ENCODE measurements around the gene SPACA7.

SPACA7 gene

GRCh38 chr13:112448621-112449544, 72.7 kb downstream of the SPACA7 start:
- DNase-seq: peak; percentile 5

DNA sequence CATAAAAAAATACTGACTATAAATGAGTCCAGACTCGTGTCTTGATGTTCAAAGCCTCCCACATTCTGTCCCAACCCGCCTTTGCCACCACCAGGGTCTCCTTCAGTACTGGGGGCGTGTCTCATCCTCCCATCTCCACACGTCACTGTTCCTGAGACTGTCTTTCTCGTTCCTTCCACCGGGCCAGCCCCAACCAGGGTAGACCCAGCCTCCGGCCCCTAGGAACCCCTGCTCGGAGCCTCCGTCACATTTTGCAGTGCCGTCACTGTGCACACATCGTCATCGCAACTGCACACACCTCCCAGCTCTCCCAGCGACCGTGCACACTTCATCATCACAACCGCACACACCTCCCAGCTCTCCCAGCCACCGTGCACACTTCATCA, 73.4 kb downstream of the SPACA7 start:
- DNase-seq: no peak

DNA sequence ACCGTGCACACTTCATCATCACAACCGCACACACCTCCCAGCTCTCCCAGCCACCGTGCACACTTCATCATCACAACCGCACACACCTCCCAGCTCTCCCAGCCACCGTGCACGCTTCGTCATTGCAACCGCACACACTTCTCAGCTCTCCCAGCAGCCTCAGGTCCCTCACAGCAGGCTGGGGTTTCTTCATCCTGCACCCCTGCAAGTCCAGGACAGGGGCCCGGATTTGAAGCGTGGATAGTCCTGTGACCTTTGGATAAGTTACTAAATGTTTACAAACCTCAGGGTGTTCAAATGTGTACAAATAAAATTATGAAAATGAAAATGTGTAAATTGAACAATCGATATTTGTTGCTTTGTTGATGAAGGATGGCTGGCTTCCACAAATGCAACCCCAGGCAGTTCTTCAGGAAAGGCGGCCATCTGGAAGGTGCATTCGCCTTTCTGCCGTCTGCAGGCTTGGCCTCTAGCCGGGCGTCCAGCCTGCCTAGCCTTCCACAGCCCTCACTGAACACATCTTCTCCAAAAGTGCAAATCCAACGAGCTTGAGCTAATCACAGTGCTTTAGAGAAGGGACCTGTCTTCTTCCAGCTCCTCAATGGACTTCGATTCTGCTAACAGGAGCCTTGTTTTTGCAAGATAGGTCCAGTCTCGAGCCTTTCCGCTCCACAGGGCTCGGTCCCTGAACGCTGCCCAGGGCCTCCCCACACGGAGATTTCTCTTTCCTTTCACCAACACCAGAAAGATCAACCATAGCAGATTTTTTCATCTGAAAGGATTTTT, 74.2 kb downstream of the SPACA7 start:
- DNase-seq: peak; percentile 10

GRCh38 chr13:112450904-112451240, 74.7 kb downstream of the SPACA7 start:
- no peak for DNase-seq

DNA sequence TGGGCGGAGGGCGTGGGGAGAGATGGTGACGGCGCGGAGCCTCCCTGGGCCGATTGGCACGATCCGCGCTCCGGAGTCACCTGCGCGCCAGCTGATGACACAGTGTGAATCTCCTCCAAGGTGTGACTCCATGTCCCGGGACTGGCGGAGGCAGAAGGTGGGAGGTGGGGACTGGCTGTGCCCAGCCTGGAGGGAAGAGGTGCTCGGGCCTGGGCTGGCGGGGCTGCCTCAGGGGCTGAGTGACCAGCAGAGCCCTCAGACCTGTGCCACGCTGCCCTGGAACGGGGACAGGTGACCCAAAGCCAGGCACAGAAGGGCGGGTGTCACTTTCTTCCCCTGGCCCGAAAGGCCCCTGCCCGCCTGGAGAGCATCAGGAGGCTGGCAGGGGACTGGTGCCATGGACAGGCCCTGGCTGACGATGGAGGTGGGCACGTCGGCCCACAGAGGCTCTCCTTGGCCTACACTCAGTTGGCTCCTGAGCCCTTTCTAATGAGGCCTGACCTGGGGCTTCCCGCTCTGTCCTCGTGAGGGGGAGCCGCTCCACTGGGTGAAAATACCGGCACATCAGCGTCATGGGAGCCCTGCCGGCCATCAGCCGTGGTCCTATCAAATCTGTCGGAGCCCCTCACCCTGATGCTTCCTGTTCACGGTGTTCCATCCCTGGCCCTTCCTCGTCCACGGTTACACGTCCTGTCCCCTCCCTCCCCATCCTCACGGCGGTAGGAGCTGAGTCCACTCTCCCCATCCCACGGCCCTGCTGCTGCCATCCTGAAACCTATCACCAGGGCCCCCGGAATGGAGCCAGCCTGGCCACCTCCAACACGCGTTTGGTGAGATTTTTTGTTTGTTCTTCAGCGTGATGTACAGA, 75.6 kb downstream of the SPACA7 start:
- no peak for DNase-seq

DNA sequence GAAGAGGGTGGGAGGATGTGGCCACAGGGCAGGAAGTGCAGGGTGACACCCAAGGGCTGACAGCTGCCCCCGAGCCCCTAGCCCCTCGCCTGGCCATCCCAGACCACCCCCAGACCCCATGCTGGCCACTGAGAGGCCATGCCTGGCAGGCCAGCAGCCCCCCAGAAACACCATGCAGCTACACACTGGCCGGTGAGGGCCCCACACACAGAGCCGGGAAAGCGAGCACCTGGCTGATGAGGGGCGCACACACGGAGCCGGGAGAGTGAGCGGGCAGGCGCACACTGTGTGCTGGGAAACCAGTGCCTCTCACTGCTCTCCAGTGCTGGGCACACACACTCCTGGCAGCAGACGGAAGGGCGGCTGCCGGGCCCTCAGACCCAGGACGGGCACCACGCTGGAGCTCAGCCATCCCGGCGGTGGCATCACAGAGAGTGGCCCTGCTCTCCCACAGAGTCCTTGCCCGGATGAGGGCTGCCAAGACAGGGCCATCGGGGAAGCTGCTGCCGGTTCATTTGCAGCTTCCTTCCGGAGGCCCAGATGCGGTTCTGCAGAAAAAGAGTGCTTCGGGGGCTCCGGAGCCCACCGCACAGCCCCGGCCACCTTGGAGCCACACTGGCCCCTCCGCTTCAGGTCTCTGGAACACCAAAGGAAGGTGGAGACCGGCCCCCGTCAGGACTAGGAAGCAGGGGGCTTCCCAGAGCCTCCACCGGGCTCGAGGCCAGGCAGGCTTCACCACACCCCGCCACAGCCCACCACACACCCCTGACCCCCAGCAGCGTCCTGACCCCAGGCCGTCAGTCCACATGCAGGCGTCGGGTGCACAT, 76.4 kb downstream of the SPACA7 start:
- no peak for DNase-seq

DNA sequence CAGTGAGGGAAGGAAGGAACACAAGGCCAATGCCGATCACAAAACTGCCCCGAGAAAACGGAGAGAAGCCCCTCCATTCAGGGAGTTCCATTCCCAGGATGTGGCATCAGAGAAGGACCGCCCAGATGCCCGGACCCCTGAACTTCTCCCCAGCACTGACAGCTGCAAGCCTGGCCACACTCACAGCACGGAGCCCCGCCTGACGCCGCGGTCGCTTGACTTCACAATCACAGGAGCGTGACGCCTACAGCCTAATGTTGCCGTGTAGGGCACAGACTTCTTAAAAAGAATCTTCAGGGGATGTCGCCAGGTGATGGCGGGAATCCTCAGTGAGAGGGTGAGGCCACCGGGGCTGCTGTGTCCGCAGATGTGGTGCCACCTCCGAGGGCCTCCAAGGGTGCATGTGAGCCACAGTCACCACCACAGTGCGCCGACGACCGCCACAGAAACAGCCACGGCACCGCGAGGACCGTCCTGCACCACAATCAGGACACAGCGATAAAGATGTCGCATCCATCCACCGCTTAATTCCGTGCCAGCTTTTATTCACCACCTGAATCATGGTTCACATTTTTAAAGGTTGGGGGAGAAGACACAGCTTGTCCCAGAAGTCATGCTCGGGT, 77.2 kb downstream of the SPACA7 start:
- DNase-seq: no peak

DNA sequence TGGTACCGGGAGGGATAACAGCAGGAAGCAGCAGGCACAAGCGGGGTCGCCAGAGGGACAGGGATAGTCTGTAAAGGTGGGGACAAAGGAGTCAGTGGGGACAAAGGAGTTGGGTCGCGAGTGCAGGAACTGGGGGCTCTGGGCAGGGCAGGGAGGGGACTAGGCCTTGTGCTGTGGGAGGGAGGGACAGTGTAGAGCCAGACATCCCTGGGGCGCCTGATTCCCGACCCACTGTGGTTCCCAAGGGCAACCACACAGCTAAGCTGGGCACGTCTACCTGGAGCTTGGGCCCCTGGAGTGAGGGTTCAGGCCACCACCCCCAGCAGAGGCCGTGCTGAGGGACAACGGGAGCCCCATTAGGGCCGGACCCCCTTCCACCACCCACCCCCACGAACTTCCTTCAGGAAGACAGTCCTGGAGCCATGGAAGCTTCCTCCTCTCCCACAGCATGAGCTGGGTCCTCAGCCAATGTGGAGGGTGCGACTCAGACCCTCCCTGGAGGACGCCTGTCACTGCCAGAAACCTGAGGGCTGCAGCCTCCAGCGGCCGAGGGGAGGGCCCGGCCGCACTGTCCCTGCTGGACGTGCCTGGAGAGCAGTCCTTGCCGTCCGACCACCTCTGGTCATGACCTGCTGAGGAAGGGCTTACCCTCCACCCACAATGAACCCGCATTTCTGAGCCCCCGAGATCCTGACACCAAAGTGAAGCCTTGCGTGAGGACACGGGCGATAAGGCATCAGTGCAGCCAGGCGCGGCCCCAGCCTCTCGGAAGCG, 77.9 kb downstream of the SPACA7 start:
- no peak for DNase-seq

DNA sequence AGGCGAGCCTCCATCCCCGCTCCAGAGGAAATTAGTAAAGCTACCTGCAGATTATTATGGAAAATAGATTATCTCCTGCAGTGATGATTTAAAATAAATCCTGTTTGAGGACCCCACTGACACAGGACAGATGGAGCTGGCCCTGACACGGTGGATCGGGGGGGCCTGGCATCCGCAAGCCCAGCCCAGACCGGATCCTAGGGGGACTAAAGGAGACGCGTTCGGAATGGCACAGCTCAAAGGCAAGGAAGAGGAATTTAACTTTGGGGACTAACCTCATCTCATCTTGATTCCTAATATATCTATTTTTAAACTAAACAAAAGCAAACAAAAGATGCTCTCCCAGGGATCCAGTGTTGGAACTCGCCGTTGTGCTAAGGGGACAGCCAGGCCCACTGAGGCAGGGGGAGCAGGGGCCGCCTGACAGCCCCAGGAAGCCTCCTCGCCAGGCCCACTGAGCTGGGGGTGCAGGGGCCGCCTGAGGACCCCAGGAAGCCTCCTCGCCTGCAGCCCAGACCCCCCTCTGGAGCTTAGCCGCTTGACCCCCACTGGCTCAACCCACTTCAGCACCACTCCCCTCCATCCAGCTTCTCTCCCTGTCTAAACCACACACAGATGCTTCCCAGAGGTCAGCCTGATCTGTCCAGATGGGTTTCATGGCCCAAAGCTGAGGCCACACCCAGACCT, 78.6 kb downstream of the SPACA7 start:
- DNase-seq: no peak

GRCh38 chr13:112455476-112456059, 79.4 kb downstream of the SPACA7 start:
- no peak for DNase-seq

DNA sequence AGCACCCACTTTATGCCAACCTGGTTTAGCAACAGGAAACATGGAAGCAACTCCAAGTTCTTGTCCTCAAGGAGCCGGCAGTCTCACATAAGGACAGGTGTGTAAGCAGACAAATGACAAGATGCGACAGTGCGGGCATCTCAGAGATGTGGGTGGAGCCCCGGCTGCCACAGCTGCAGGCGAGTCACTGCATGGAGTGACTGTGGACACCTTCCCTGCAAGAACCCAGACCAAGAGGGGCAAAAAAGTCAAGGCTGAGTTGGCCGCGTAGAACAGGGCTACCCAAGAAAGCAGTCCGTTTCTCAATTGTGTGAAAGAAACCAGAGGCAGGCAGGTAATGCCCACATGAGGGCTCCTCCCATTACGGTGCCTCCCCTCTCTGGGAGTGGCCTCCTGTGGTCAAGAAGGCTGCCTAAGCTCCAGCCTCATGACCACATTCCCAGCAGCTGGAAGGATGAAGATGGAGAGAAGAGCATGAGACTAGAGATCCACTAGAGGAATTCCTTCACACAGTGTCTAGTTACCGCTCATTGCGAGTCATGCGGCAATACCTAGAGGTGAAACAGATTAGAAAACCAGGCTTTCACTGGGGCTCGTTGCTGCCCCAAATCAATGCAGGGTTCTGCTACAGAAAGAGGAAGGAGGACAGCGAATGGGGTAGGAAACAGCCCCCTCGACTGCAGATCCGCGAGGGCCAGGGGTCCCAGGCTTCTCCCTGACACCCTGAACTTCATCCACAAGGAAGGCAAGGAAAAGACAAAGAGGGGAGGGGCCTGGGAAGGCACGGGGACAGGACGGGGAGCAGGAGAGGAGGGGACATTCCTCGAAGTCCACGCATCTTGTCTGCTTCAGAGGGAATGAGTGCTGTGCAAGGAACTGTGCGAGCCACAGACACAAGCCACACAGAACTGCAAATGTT, 80.2 kb downstream of the SPACA7 start:
- DNase-seq: no peak

DNA sequence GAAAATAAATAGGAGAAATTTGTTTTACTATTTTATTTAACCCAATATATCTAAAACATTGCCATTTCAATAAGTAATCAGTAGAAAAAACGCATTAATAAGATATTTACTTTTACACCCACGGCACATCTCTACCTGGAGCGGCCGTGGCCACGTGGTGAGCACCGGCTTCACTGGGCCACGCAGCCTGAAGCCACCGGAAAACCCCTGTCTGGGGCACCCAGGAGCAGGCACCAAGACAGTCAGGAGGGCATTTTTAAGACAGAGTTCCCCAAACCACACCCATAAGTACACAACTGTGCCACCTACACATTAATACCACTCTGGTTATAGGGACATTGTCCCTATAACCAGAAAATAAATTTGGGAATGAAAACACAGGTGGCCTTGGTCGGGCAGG, 80.9 kb downstream of the SPACA7 start:
- DNase-seq: no peak

GRCh38 chr13:112457485-112457884, 81.3 kb downstream of the SPACA7 start:
- no peak for DNase-seq

DNA sequence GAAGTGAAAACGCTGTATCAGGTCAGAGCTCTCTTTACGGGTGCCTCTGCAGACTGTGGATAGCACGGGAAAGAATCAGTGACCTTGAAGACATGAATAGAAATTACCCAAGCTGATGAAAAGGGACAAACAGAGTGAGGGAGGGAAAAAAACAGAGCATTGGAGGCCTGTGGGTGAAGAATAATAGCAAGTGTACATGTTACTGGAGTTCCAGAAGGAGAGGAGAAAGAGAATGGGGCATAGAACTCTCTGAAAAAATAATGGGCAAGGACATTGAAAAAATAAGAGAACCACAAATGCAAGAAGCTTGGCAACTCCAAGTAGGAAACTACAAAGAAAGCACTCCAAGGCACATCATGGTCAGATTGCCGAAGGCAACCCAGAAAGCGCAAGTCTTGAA, 86.3 kb downstream of the SPACA7 start:
- no peak for DNase-seq

- DNase-seq: no peak
Measured at GRCh38 chr13:112464720-112465119, 88.6 kb downstream of the SPACA7 start.

DNA sequence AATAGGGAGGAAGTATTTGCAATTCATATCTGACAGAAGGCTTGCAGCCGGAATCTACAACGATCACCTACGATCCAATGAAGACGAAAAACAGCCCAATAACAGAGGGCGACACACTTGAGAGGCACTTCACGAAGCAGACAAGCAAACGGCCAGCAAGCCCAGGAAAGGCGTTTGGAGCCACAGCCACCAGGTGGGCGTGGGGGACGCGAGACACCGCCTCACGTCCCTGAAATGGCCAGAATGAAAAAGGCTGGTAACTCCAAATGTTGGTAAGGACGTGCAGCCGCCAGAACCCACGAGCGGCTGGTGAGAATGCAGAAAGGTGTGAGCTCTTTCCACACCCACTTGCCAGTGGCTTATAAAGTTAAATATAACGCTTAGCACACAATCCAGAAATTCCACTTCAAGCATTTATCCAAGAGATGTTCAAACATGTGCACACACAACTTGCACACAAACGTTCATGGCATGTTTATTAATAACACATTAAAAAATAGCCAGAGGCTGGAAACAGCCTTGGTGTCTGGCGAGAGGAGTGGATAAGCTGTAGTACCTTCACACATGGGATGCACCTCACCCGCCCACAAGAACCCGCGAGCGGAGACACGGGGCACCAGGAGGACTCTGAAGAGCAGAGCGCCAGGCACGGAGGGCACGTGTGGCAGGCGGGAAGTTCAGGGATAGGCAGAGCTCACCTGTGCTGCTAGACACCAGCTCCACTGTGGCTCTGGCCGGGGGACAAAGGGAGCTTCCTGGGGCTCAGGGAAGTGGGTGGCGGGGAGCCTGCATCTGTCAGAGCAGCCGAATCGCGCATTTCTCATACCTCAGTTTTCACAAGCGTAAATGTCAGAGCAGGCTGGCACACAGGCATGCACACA, 89.3 kb downstream of the SPACA7 start:
- no peak for DNase-seq

- no peak for DNase-seq
Measured at GRCh38 chr13:112466132-112467058, 90.2 kb downstream of the SPACA7 start.

Data from stimulated activated CD8-positive, alpha-beta memory T cell treated with anti-CD3 and anti-CD28 coated beads, Interleukin-4, amount 100 ng/mL, for 48 hours (primary cell).